GM18870 (cell line): ENCODE measurements around the gene ZNF276.
A peak's percentile ranks its signal among the peaks of the same experiment; 100 is the strongest.
"Not testable (repeated sequence)": the region's sequence is repeated elsewhere in the genome, so short reads cannot be mapped to it uniquely, and the experiment has no call there.

ENCODE experiments used
- ATAC-seq: cut with Tn5 transposase; IDR thresholded peaks from one replicate; pipeline ENCODE4 v1.9.1; 2021; ENCODE audit warnings: moderate library complexity; ENCODE audit not compliant: unreplicated experiment

Gene ZNF276

GRCh38 chr16:89736554-89736953, 15.2 kb downstream of the ZNF276 start:
- no peak for ATAC-seq

GRCh38 chr16:89737341-89738071, 16.2 kb downstream of the ZNF276 start:
- no peak for ATAC-seq

- ATAC-seq: no peak
Observed at GRCh38 chr16:89738072-89738377, 16.7 kb downstream of the ZNF276 start.

- no peak for ATAC-seq
Observed at GRCh38 chr16:89738538-89739317, 17.4 kb downstream of the ZNF276 start.

GRCh38 chr16:89739383-89739782, 18.0 kb downstream of the ZNF276 start:
- ATAC-seq: no peak

GRCh38 chr16:89741342-89742014, 20.1 kb downstream of the ZNF276 start:
- no peak for ATAC-seq

GRCh38 chr16:89742948-89743347, 21.6 kb downstream of the ZNF276 start:
- no peak for ATAC-seq

GRCh38 chr16:89744813-89745212, 23.5 kb downstream of the ZNF276 start:
- ATAC-seq: no peak

- ATAC-seq: no peak
Observed at GRCh38 chr16:89746043-89746442, 24.7 kb downstream of the ZNF276 start.

- no peak for ATAC-seq
Observed at GRCh38 chr16:89748076-89748475, 26.7 kb downstream of the ZNF276 start.

GRCh38 chr16:89748921-89749320, 27.6 kb downstream of the ZNF276 start:
- ATAC-seq: no peak

- ATAC-seq: no peak
Observed at GRCh38 chr16:89749637-89750036, 28.3 kb downstream of the ZNF276 start.

GRCh38 chr16:89759746-89760340, 38.5 kb downstream of the ZNF276 start:
- no peak for ATAC-seq

GRCh38 chr16:89761304-89761922, 40.1 kb downstream of the ZNF276 start:
- ATAC-seq: no peak

- peak; percentile 74 for ATAC-seq
Observed at GRCh38 chr16:89764711-89765201, 43.4 kb downstream of the ZNF276 start.

GRCh38 chr16:89765292-89765830, 44.0 kb downstream of the ZNF276 start:
- ATAC-seq: no peak

- ATAC-seq: no peak
Observed at GRCh38 chr16:89770367-89770766, 49.0 kb downstream of the ZNF276 start.

GRCh38 chr16:89775223-89775622, 53.9 kb downstream of the ZNF276 start:
- no peak for ATAC-seq

- not testable (repeated sequence) for ATAC-seq
Observed at GRCh38 chr16:89778211-89778610, 56.9 kb downstream of the ZNF276 start.

GRCh38 chr16:89779231-89779908, 58.0 kb downstream of the ZNF276 start:
- no peak for ATAC-seq
